HG03442 (cell line): ENCODE measurements around the gene PIK3R6.

ENCODE experiments used
- ATAC-seq: cut with Tn5 transposase; IDR thresholded peaks from one replicate; pipeline ENCODE4 v1.9.1; 2021; ENCODE audit warnings: mild to moderate bottlenecking, moderate library complexity; ENCODE audit not compliant: unreplicated experiment

PIK3R6 gene, protein sequence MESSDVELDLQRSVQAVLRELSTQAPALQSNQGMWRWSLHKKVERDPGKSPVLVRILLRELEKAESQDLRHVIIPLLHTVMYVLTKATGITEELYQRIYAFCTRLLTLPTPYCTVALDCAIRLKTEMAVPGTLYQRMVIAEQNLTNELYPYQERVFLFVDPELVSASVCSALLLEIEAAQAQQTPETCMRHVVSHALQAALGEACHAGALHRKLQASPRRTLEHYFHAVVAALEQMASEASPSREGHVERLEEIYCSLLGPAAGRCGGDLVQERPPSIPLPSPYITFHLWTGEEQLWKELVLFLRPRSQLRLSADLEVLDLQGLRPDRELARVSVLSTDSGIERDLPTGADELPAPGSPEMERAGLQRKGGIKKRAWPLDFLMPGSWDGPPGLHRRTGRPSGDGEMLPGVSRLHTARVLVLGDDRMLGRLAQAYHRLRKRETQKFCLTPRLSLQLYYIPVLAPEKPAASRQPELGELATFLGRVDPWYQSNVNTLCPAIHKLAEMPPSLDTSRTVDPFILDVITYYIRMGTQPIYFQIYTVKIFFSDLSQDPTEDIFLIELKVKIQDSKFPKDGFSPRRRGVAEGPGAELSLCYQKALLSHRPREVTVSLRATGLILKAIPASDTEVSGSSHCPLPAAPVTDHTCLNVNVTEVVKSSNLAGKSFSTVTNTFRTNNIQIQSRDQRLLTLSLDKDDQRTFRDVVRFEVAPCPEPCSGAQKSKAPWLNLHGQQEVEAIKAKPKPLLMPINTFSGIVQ

GRCh38 chr17:8867361-8867981 is at the start of gene PIK3R6:
TSS of gene PIK3R6 (minus strand) at chr17:8867674. CDS start at chr17:8849794, 17,880 bp downstream.
- no peak for ATAC-seq

- ATAC-seq, result no peak
Measured at GRCh38 chr17:8916466-8916865, 49.0 kb upstream of the PIK3R6 start.

DNA sequence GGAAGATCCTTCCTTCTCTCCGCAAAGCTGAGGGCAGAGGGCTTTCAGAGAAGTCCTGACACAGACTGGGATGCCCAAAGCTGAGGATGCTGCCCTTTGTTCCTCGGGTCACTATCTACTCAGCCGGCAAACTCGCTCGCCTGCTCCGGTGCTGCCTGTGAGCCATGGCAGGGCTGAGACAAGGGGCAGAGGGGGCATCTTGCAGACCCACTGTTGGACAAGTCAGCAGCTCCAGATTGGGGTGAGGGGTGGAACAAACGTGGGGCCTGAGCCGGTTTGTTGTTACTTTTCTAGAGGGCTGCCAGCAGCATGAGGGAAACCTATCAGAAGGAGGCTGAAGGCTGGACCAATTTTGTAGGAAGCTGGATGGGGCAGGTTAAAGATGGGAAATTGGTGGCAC is 47.1 kb upstream of the PIK3R6 start:
- ATAC-seq, result no peak

- ATAC-seq, result no peak
Measured at GRCh38 chr17:8913879-8914278, 46.4 kb upstream of the PIK3R6 start.

DNA sequence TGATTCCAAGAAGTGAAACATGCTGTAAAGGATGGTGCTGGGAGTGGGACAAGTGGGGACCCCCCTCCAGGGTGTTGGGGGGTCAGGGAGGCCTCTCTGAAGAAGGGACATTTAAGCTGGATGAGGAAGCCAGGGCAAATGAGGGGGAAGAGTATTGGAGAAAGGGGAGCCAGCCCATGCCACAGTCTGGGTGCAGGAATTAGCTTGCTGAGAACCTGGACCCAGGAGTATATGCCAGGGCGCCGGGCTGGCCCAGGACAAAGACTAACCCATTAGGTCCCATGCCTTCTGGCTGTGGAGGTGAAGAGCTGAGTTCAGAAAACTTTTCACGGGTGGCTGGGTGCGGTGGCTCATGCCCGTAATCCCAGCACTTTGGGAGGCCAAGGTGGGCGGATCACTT is 45.6 kb upstream of the PIK3R6 start:
- no peak for ATAC-seq

DNA sequence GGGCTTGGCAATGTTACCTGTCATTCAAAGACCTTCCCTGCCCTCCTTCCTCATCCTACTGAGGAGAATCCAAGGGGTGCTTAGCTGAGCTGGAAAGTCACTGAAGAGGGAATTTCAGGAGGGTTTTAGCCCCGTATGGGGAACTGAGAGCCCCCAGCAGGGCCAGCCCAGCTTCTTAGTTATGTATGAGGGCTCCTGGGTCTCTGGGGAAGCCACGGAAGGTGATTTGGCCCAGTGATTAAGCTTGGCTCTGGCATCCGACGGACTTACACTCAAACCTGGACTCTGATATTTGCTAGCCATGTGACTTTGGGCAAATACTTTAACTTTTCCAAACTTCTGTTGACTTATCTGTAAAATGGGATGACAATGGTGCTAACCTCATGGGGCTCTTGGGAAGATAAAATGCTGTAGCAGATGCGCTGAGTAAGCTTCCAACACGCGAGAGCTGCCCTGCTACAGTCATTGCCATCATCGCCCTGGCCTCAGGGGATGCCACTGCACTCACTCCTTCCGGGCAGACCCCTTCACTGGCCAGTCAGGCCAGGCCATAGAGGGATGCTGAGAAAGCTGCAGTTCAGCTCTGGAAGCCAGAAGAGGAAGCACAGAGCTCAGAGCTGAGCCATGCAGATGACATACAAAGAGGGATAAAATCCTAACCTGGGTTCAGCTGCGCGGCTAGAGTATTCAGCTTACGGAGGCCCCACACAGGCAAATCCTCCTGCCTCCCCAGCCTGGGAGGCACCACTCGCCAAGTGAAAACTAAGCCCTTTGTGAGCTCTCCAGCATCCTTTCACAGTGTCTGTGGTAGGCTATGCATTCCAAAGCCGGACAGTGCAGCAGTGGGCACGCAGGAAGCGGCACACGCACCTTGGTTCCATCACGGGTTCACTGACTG is 44.9 kb upstream of the PIK3R6 start:
- no peak for ATAC-seq

GRCh38 chr17:8910969-8911604 is 43.6 kb upstream of the PIK3R6 start:
- ATAC-seq, result no peak

DNA sequence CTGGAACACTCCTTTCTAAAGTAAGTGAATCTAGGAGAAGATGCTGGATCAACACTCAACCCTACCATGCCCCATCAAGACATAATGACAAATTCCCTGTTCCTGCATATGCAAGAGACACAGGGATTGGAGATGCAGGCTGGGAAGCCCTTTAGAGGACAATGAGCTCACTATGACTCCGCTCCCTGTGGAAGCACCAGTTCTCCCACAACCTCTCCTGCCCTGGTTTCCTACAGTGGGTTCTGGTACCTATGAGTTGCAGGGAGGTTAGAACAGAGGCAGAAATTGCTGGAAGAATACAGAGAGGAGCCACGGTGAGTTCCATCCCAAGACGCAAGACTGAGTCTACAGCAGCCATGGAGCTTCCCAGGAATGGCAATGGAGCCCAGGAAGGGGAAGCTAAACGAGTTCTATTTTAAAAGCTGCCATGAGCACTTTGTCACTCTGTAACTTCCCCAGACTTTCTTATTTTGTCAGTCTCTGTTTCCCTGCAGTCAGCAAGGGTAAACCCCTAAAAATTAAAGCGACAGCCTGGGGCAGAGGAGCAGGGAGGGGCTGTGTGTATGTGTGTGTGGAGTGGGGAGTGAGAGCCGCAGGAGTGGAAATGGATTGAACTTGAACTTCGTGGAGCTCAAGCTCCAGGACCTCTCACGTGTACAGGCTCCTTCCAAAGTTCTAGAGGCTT is 42.3 kb upstream of the PIK3R6 start:
- ATAC-seq, result no peak

GRCh38 chr17:8905331-8905730 is 37.9 kb upstream of the PIK3R6 start:
- no peak for ATAC-seq

GRCh38 chr17:8904686-8905085 is 37.2 kb upstream of the PIK3R6 start:
- no peak for ATAC-seq

DNA sequence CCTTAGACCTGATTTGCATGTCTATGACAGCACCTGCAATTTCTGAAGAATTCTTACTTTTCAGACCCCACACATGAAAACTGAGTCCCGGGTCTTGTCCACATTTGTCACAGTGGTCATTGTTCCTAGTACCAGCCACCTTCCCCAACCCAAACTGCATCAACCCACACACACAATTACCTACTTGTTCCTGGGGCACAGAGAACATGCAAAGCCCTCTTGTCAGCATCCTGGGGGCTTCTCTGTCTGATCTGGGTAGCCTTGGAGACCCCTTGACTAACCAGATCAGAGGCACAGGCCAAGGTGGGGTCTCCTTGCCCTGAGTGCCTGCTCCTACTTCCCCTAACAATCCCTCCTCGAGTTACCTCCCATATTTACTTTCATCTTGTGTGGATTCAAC is 36.7 kb upstream of the PIK3R6 start:
- no peak for ATAC-seq

GRCh38 chr17:8900626-8901585 is 33.4 kb upstream of the PIK3R6 start:
- no peak for ATAC-seq

DNA sequence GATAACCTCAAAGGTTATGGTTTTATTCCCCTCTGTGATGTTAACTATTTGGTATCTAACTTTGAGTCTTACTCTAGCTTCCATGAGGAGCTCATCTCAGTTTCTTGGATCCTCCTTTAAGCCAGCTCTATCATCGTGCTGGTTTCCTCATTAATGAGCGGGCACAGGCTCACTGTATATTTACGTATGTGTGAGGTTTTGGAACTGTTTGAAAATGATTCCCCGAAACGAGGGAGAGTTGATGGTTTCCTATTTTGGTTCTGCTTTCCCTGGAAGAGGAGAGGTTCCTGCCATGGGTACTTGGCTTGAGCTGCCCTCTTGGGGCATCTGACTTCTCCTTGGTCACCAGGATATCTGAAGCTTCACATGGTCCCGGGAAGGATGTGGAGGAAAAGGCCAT is 32.7 kb upstream of the PIK3R6 start:
- ATAC-seq, result no peak

- ATAC-seq, result no peak
Measured at GRCh38 chr17:8898636-8899035, 31.2 kb upstream of the PIK3R6 start.

DNA sequence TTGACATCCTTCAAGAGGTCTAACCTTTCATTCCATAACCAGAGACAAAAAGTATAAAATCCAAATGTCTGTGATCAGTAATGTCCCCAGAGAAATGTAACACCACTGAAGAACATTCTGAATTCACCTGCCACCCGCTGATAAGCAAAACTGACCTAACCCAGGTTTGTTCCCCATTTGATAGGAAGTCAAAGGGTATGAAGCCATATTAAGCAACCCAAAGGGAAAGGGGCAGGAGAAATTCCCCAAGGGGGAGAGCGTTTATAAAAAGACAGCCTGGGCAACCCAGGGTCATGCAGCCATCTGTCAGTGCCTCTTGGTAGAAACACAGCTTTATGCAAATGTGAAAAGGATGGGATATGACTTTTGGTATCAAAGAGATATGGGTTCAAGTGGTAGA is 30.7 kb upstream of the PIK3R6 start:
- ATAC-seq, result no peak

GRCh38 chr17:8896641-8897635 is 29.5 kb upstream of the PIK3R6 start:
- no peak for ATAC-seq

DNA sequence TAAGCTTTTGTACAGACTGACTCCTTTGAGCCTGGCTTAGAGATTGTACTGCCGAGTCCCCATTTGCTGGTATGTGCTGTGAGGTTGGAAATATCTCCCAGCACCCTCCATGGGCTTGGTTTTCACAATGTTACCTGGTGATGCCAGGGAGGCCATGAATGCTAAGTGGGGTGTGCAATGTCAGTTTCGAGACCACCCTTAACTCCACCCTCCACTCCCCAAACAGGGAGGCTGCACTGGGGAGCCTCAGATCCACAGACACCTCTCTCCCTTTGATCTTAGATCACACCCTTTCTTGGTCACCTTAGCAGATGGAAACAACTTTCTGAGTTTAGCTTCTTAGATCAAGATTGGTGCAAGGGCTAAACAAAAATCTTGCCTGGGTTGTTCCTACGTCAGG is 28.6 kb upstream of the PIK3R6 start:
- no peak for ATAC-seq
